ENCODE data around the gene CNTROB.

DNA sequence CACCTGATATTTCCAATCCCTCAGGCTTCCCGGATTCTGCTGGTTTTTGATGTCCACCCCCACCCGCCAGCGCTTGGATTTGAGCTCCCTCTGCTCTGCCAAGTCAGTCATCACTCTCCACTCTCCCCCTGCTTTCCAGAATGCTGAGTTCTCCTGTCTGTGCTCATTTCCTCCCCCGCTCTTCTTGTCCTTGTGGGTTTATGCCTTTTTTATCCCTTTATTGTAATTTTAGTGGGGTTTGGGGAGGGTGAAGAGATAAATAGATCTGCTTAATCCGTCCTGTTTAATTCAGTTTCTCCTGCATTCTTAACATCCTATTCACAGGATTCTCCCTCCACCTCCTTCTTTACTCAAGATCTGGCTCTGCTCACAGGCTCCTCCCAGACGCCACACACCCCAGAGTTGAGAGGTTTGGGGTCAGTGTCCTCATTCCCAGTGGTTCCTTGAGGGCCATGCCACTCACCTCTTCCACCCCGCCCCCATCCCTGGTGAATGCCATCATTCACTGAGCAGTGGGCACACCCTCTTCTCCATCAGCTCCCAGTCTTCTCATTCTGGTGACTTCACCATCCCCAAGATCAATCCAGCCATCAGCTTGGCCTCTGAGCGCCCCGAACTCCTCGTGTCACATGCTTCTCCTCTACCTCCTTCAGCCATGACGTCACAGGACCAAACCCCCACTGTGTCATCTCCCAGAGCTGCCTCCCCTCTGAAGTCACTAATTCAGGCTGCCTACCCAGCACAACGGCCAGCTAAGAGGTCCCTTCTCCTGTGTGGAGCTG, 55.3 kb downstream of the CNTROB start:
- TF ChIP-seq CHD2 (IDR thresholded peaks at IDR 0.05; ENCODE audit: low read length, partially characterized antibody) (no peak), RARB (CRISPR knock-in tag; IDR thresholded peaks at IDR 0.05) (no peak), EP300 (IDR thresholded peaks at IDR 0.05) (no peak), MAZ (IDR thresholded peaks at IDR 0.05; ENCODE audit: borderline replicate concordance, low read depth, low read length) (no peak), EHMT2 (IDR thresholded peaks at IDR 0.05; ENCODE audit: low read depth) (no peak), JUN (IDR thresholded peaks at IDR 0.05) (no peak), HDAC2 (IDR thresholded peaks at IDR 0.05) (no peak), RCOR1 (IDR thresholded peaks at IDR 0.05; ENCODE audit: low read depth, low read length) (no peak), GATA3 (IDR thresholded peaks at IDR 0.05; ENCODE audit: borderline replicate concordance) (no peak)
- TF ChIP-seq, protein P1, sequence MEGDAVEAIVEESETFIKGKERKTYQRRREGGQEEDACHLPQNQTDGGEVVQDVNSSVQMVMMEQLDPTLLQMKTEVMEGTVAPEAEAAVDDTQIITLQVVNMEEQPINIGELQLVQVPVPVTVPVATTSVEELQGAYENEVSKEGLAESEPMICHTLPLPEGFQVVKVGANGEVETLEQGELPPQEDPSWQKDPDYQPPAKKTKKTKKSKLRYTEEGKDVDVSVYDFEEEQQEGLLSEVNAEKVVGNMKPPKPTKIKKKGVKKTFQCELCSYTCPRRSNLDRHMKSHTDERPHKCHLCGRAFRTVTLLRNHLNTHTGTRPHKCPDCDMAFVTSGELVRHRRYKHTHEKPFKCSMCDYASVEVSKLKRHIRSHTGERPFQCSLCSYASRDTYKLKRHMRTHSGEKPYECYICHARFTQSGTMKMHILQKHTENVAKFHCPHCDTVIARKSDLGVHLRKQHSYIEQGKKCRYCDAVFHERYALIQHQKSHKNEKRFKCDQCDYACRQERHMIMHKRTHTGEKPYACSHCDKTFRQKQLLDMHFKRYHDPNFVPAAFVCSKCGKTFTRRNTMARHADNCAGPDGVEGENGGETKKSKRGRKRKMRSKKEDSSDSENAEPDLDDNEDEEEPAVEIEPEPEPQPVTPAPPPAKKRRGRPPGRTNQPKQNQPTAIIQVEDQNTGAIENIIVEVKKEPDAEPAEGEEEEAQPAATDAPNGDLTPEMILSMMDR (IDR thresholded peaks at IDR 0.05) = no peak
